Neural progenitor cell (in vitro differentiated cells): Measurements from ENCODE around the gene DNMT3B. TPM values are rescaled to one million over a fixed set of nuclear protein-coding genes. Genes with fewer than 3 reads are reported as not detected.

Experiments used
- DNase-seq: peaks from one replicate; pipeline ENCODE4 v3.0.0-alpha.2; 2016; ENCODE audit warnings: low spot score
- H2AFZ ChIP-seq: fragments of 200-600 bp; sonication (generic); replicated peaks from 2 replicates; pipeline ENCODE4 v1.6.1; 2016; ENCODE audit warnings: antibody characterized with exemption
- H3F3A ChIP-seq: fragments of 200-600 bp; sonication (generic); 2 replicates; pipeline ENCODE4 v1.6.1; 2016; ENCODE audit warnings: antibody characterized with exemption, low read depth
- H3K27ac ChIP-seq: fragments of 200-600 bp; sonication (generic); 2 replicates; pipeline ENCODE4 v1.5.1; 2016; ENCODE audit warnings: mild to moderate bottlenecking
- H3K27me3 ChIP-seq: fragments of 200-600 bp; sonication (generic); 2 replicates; pipeline ENCODE4 v1.6.1; 2016; ENCODE audit warnings: mild to moderate bottlenecking, moderate library complexity
- H3K36me3 ChIP-seq: fragments of 200-600 bp; sonication (generic); 2 replicates; pipeline ENCODE4 v1.5.1; 2016
- H3K4me1 ChIP-seq: fragments of 200-600 bp; sonication (generic); 2 replicates; pipeline ENCODE4 v1.6.1; 2016; ENCODE audit warnings: mixed run types
- H3K4me2 ChIP-seq: fragments of 200-600 bp; sonication (generic); 2 replicates; pipeline ENCODE4 v1.6.1; 2016
- H3K4me3 ChIP-seq: fragments of 200-600 bp; sonication (generic); 2 replicates; pipeline ENCODE4 v1.5.1; 2016
- H3K79me2 ChIP-seq: fragments of 200-600 bp; sonication (generic); 2 replicates; pipeline ENCODE4 v1.6.1; 2016; ENCODE audit warnings: low read depth
- H3K9ac ChIP-seq: fragments of 200-600 bp; sonication (generic); 2 replicates; pipeline ENCODE4 v1.6.1; 2016
- H3K9me3 ChIP-seq: fragments of 200-600 bp; sonication (generic); 2 replicates; pipeline ENCODE4 v1.5.1; 2016; ENCODE audit warnings: low read depth
- H4K20me1 ChIP-seq: fragments of 200-600 bp; sonication (generic); 2 replicates; pipeline ENCODE4 v1.6.1; 2016; ENCODE audit warnings: low read depth
- H3K27ac Mint-ChIP-seq: 3 replicates; pipeline ENCODE4 v1.8.0; 2021; ENCODE audit warnings: mixed read lengths
- H3K27me3 Mint-ChIP-seq: 2 replicates; pipeline ENCODE4 v1.8.0; 2022; ENCODE audit warnings: low read depth, mild to moderate bottlenecking, inconsistent platforms, moderate library complexity, mixed read lengths; ENCODE audit not compliant: insufficient read depth
- H3K36me3 Mint-ChIP-seq: 3 replicates; pipeline ENCODE4 v1.8.0; 2021; ENCODE audit warnings: mixed read lengths
- H3K4me1 Mint-ChIP-seq: 3 replicates; pipeline ENCODE4 v1.8.0; 2021; ENCODE audit warnings: mixed read lengths
- H3K4me3 Mint-ChIP-seq: 3 replicates; pipeline ENCODE4 v1.8.0; 2021; ENCODE audit warnings: mild to moderate bottlenecking, moderate library complexity, mixed read lengths
- H3K9me3 Mint-ChIP-seq: 3 replicates; pipeline ENCODE4 v1.8.0; 2020; ENCODE audit warnings: mixed read lengths
- CTCF ChIP-seq: fragments of 200-600 bp; sonication (generic); IDR thresholded peaks from 2 replicates; pipeline ENCODE4 v1.5.1; 2017; ENCODE audit warnings: antibody characterized with exemption, mild to moderate bottlenecking
- EZH2 ChIP-seq: fragments of 200-600 bp; sonication (generic); IDR thresholded peaks from 2 replicates; pipeline ENCODE4 v1.6.1; 2017; ENCODE audit warnings: antibody characterized with exemption, mild to moderate bottlenecking, moderate library complexity
- EZH2phosphoT487 ChIP-seq: fragments of 200-600 bp; sonication (generic); IDR thresholded peaks from 2 replicates; pipeline ENCODE4 v1.6.1; 2017; ENCODE audit warnings: antibody characterized with exemption
- total RNA-seq: library from RNA; depleted of rRNA; stranded (reverse); fragments of >200 nt; gene quantifications from 2 replicates; pipeline ENCODE4 v1.2.3, GENCODE V29; 2015; ENCODE audit warnings: low replicate concordance

DNMT3B gene
- total RNA-seq, 1 donor from 2014 or later: 114 TPM

- H3K36me3 Mint-ChIP-seq: peaks cover 2% of the 10 kb centered on the region
- H3K9ac ChIP-seq: no peak overlapping the region
- H3K27me3 ChIP-seq: no peaks in the 10 kb centered on the region
- H3K4me1 Mint-ChIP-seq: peaks cover 22% of the 10 kb centered on the region
- peaks cover 86% of the 10 kb centered on the region for H4K20me1 ChIP-seq
- H3K27ac ChIP-seq: no peak overlapping the region
- no peak overlapping the region for H2AFZ ChIP-seq
- no peaks in the 10 kb centered on the region for H3K9me3 ChIP-seq
- H3F3A ChIP-seq: peaks cover 24% of the 10 kb centered on the region
- no peak overlapping the region for H3K4me3 Mint-ChIP-seq
- DNase-seq: no peak
- H3K36me3 ChIP-seq: no peaks in the 10 kb centered on the region
- H3K4me2 ChIP-seq: no peak overlapping the region
- peaks cover 100% of the 10 kb centered on the region for H3K79me2 ChIP-seq
- H3K4me1 ChIP-seq: peaks cover 25% of the 10 kb centered on the region
- H3K27me3 Mint-ChIP-seq: peaks cover 5% of the 10 kb centered on the region
- TF ChIP-seq CTCF (no peak), EZH2 (no peak), EZH2phosphoT487 (no peak)
- no peak overlapping the region for H3K4me3 ChIP-seq
- H3K27ac Mint-ChIP-seq: no peak overlapping the region
- H3K9me3 Mint-ChIP-seq: no peaks in the 10 kb centered on the region
Measured at GRCh38 chr20:32767418-32768198, 5.4 kb downstream of the DNMT3B start.

- TF ChIP-seq CTCF (no peak), EZH2 (no peak), EZH2phosphoT487 (no peak)
- no peak overlapping the region for H2AFZ ChIP-seq
- peaks cover 99% of the 10 kb centered on the region for H4K20me1 ChIP-seq
- no peaks in the 10 kb centered on the region for H3K9me3 Mint-ChIP-seq
- H3K9ac ChIP-seq: no peak overlapping the region
- H3K27me3 Mint-ChIP-seq: peaks cover 3% of the 10 kb centered on the region
- H3K27me3 ChIP-seq: no peaks in the 10 kb centered on the region
- H3K36me3 ChIP-seq: no peaks in the 10 kb centered on the region
- peaks cover 23% of the 10 kb centered on the region for H3K4me1 ChIP-seq
- H3K27ac Mint-ChIP-seq: no peak overlapping the region
- peaks cover 100% of the 10 kb centered on the region for H3K79me2 ChIP-seq
- DNase-seq: no peak
- H3K27ac ChIP-seq: no peak overlapping the region
- H3K4me1 Mint-ChIP-seq: peaks cover 23% of the 10 kb centered on the region
- no peaks in the 10 kb centered on the region for H3K9me3 ChIP-seq
- H3K4me2 ChIP-seq: no peak overlapping the region
- H3F3A ChIP-seq: peaks cover 38% of the 10 kb centered on the region
- peaks cover 2% of the 10 kb centered on the region for H3K36me3 Mint-ChIP-seq
- no peak overlapping the region for H3K4me3 ChIP-seq
- no peak overlapping the region for H3K4me3 Mint-ChIP-seq
Measured at GRCh38 chr20:32772046-32772445, 9.9 kb downstream of the DNMT3B start.

DNA sequence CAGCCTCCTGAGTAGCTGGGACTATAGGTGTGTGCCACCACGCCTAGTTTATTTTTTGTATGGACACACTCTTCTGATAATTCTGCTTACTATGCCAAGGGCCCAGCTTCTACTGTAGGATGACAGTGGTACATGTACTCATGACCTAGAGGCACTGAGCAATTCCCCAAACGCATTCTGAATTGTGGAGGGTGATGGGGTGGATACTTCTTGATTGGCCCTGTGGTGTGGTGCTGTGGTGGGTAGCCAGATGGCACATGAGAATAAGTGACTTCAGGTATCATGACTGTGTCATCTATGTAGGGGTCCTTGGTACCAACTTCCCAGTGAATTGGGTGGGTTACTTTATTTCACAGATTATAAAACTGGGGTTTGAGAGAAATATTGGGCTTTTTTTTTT lies 11.0 kb downstream of the DNMT3B start:
- no peak overlapping the region for H3K4me2 ChIP-seq
- no peak overlapping the region for H3K9ac ChIP-seq
- Mint-ChIP-seq H3K36me3 (no peaks in the 10 kb centered on the region), H3K27ac (no peak overlapping the region), H3K27me3 (no peaks in the 10 kb centered on the region), H3K4me1 (peaks cover 33% of the 10 kb centered on the region), H3K9me3 (no peaks in the 10 kb centered on the region), H3K4me3 (no peak overlapping the region)
- peaks cover 34% of the 10 kb centered on the region for H3K4me1 ChIP-seq
- H3K79me2 ChIP-seq: peaks cover 100% of the 10 kb centered on the region
- H3K27ac ChIP-seq: no peak overlapping the region
- no peak overlapping the region for H2AFZ ChIP-seq
- H3K4me3 ChIP-seq: no peak overlapping the region
- no peak for DNase-seq
- TF ChIP-seq EZH2phosphoT487: no peak
- no peak for TF ChIP-seq CTCF
- TF ChIP-seq EZH2: no peak
- H3K9me3 ChIP-seq: no peaks in the 10 kb centered on the region
- no peaks in the 10 kb centered on the region for H3K27me3 ChIP-seq
- no peaks in the 10 kb centered on the region for H3K36me3 ChIP-seq
- peaks cover 99% of the 10 kb centered on the region for H4K20me1 ChIP-seq
- peaks cover 49% of the 10 kb centered on the region for H3F3A ChIP-seq
